Activated CD4-positive, alpha-beta memory T cell treated with anti-CD3 and anti-CD28 coated beads, Interleukin-2, amount 10 ng/mL, durations not matched to agents 7 days and 5 days (primary cell): Measurements from ENCODE around the gene PMPCA. TPM values are rescaled to one million over a fixed set of nuclear protein-coding genes. Genes with fewer than 3 reads are reported as not detected.

Source experiments
- CTCF ChIA-PET: fragments of 350-600 bp; sonication (Branson Sonifier 250); formaldehyde crosslinking; loops from one replicate; lab custom pipeline; 2021; ENCODE audit warnings: antibody characterized with exemption, inconsistent platforms; lab: Charles Lee
- POLR2A ChIA-PET: fragments of 350-600 bp; sonication (Branson Sonifier 250); formaldehyde crosslinking; loops from one replicate; lab custom pipeline; 2021; ENCODE audit warnings: antibody characterized with exemption; lab: Charles Lee
- DNase-seq: peaks from one replicate; pipeline ENCODE4 v3.0.0-alpha.2; 2020
- H3K27ac Mint-ChIP-seq: one replicate; pipeline ENCODE4 v1.8.0; 2021; ENCODE audit warnings: mild to moderate bottlenecking, mixed read lengths
- H3K27me3 Mint-ChIP-seq: one replicate; pipeline ENCODE4 v1.8.0; 2021; ENCODE audit warnings: mixed read lengths
- H3K36me3 Mint-ChIP-seq: one replicate; pipeline ENCODE4 v1.8.0; 2021; ENCODE audit warnings: low read depth, mixed read lengths
- H3K4me1 Mint-ChIP-seq: one replicate; pipeline ENCODE4 v1.8.0; 2021; ENCODE audit warnings: mixed read lengths
- H3K4me3 Mint-ChIP-seq: one replicate; pipeline ENCODE4 v1.8.0; 2021; ENCODE audit warnings: mild to moderate bottlenecking, mixed read lengths
- H3K9me3 Mint-ChIP-seq: one replicate; pipeline ENCODE4 v1.8.0; 2021; ENCODE audit warnings: mixed read lengths
- total RNA-seq, 2 experiments: library from RNA; stranded (reverse); gene quantifications; one replicate each; pipeline ENCODE4 v1.2.3, GENCODE V29; 2021

PMPCA gene, protein sequence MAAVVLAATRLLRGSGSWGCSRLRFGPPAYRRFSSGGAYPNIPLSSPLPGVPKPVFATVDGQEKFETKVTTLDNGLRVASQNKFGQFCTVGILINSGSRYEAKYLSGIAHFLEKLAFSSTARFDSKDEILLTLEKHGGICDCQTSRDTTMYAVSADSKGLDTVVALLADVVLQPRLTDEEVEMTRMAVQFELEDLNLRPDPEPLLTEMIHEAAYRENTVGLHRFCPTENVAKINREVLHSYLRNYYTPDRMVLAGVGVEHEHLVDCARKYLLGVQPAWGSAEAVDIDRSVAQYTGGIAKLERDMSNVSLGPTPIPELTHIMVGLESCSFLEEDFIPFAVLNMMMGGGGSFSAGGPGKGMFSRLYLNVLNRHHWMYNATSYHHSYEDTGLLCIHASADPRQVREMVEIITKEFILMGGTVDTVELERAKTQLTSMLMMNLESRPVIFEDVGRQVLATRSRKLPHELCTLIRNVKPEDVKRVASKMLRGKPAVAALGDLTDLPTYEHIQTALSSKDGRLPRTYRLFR
- 10 to 100 TPM; 56.6 to 62.2 TPM for total RNA-seq

DNA sequence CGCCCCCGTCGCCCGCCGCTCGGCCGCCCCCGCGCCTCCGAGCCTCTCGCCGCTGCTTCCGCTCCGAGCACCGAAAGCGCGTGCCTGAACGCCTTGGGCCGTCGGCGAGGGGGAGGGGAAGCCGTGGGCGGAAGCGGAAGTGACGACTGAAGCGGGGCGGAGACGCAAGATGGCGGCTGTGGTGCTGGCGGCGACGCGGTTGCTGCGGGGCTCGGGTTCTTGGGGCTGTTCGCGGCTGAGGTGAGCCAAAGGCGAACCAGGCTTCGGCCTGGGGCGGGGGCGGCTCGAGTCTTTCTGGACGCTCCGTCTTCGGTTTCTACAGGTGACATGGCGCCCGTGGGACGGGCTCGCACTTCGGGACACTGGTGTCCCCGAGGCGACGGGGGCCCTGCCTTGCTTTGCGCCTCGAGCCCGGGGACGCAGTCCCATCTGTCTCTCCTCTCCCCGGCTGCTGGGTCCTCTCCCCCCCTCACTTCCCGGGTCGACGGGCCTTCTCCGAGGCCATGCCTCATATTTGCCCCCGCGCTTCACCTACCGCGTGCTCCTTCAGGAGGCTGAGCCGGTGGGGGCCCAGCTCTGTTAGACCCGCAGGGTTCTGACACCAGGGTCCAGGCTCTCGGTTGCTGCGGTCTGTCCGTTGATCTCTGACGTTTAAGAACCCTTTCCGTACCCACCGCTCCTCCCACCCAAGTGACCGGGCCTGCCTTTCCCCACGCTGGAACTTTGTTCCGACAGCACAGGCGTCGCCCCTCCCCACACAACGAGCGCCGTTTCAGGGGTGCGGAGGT lies at the start of gene PMPCA, which contains the start of gene ENTR1:
Gene PMPCA, plus strand, starts transcription at position 159 of the 788 bp plus-strand sequence. Its CDS starts 11 bp downstream, at position 170.
Gene ENTR1, minus strand, starts transcription at position 115 of the 788 bp plus-strand sequence. CDS start 217 bp downstream, outside the sequence.
- Mint-ChIP-seq H3K4me1 (peaks cover 52% of the 10 kb centered on the region), H3K4me3 (peak within 1 kb of the TSS; percentile 87), H3K27me3 (no peaks in the 10 kb centered on the region), H3K27ac (peak within 1 kb of the TSS; percentile 84), H3K9me3 (no peaks in the 10 kb centered on the region), H3K36me3 (peaks cover 58% of the 10 kb centered on the region)
- ChIA-PET POLR2A (interaction anchor here (0.8 to 3.4 kb wide), 10 partner anchors 10 to 317 kb away, joined by 3 to 27 read pairs (median 4); partner anchors contain the start of genes DNLZ, SNAPC4 and TMEM250), CTCF (interaction anchor here (0.8 to 3.3 kb wide), 4 partner anchors 10 to 47 kb away, joined by 3 to 22 read pairs (median 6); partner anchors contain the start of genes DNLZ and SNAPC4)
- peak; percentile 94 for DNase-seq

DNA sequence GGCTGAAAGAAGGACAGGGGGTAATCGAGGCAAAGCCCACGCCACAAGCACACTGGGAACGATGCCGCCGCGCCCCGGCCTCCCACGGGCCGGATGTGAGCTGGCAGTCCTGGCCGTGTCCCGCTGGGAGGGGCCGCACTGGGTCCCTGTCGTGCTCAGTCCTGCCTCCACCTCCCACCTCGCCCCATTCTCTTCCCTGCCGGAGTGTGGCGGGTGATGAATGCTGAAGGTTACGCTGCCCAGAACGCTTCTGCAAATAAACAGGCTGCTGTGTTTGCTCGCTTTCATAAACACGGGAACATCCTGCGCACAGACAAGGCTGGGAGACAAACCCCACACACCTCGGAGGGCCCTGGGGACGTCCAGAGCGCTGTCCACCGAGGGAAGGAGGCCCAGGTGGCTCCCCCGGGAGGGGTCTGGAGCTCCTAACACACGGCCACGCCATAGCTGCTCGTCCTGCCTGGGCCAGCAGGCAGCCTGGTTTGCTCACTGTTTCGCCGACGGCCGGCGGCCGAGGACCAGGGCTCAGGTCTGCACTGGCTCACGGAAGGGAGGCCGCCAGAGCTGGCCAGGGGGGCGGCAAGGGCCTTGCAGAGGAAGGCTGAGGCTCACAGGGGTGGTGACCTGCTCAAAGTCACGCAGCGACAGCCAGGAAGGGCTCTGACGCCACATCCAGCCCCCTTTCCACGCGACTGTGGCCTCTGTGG lies 49.3 kb upstream of the PMPCA start:
- POLR2A ChIA-PET, result no interaction called here
- Mint-ChIP-seq H3K4me1 (peaks cover 6% of the 10 kb centered on the region), H3K4me3 (no peak overlapping the region), H3K27ac (no peak overlapping the region), H3K27me3 (no peaks in the 10 kb centered on the region), H3K36me3 (no peaks in the 10 kb centered on the region), H3K9me3 (no peaks in the 10 kb centered on the region)
- CTCF ChIA-PET, result no interaction called here
- DNase-seq, result no peak

DNA sequence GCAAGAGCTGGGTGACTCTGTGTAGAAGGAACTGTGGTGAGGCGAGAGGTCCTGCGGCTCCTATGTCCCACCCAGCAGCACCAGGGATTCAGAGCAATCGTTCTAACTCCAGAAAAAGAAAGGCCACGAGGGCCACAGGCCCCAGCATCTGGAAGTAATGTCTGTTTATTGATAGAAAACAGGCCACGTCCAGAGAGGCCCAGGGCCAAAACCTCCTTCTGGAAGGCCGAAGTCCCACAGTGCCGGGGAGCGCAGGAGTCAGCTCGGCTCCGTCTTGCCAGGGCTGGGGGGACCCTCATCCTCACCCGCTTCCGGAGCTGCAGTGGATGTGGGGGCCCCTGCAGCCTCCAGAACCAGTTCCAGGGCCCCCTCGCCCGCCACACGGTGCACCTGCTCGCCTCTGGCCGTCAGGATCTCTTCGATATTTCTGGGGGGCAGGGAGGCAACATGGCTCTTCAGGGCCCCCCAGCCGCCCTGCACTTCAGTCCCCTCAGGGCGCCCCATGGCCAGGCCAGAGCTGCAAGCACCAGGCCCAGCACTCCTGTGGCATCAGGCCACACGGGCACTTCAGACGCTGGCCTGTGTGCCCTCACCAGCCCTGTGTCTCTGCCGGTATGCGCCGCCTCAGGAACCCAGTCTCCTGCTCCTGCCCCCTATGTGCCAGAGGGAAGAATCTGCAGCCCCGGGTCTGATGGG lies 48.6 kb upstream of the PMPCA start:
- POLR2A ChIA-PET, result interaction anchor here (1.0 to 2.5 kb wide), 5 partner anchors 13 to 172 kb away, joined by 3 to 23 read pairs (median 10); partner anchors contain the start of genes ENTR1 and PMPCA
- Mint-ChIP-seq H3K4me3 (no peak overlapping the region), H3K27me3 (no peaks in the 10 kb centered on the region)

DNA sequence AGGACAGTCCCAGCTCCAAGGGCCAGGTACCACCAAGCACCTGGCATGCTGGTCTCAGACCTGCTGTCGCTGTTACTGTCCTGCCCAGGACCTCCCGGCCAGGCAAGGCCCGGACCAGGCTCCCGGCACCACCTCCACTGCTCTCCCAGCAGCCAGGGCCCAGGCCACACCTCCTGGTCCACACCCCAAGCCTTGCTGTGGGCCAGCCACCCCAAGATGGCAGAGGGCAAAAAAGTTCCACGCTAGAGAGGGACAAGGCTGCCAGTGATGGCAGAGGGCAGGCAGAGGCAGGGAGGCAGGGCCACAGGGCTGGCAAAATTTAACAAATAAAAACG lies 48.0 kb upstream of the PMPCA start:
- Mint-ChIP-seq H3K27me3 (no peaks in the 10 kb centered on the region), H3K36me3 (no peaks in the 10 kb centered on the region), H3K9me3 (no peaks in the 10 kb centered on the region), H3K4me3 (peak overlapping the region; percentile 82), H3K4me1 (peaks cover 6% of the 10 kb centered on the region), H3K27ac (peak overlapping the region; percentile 88)
- no peak for DNase-seq
- CTCF ChIA-PET, result interaction anchor here (0.7 to 2.9 kb wide), 11 partner anchors 9 to 368 kb away, joined by 3 to 31 read pairs (median 5); partner anchors contain the start of genes ENTR1, INPP5E and PMPCA
- POLR2A ChIA-PET, result interaction anchor here (0.8 to 2.5 kb wide), 22 partner anchors 8 to 734 kb away, joined by 3 to 23 read pairs (median 5); partner anchors contain the start of genes ENTR1, GPSM1 and PMPCA

More for the DNA sequence above, 48.6 kb upstream of the PMPCA start:
- Mint-ChIP-seq H3K4me1 (peaks cover 6% of the 10 kb centered on the region), H3K27ac (no peak overlapping the region), H3K9me3 (no peaks in the 10 kb centered on the region), H3K36me3 (no peaks in the 10 kb centered on the region)
- CTCF ChIA-PET, result interaction anchor here (2.9 kb wide), 1 partner anchor 40 kb away, joined by 31 read pairs; no protein-coding TSS in a partner anchor
- DNase-seq, result no peak

DNA sequence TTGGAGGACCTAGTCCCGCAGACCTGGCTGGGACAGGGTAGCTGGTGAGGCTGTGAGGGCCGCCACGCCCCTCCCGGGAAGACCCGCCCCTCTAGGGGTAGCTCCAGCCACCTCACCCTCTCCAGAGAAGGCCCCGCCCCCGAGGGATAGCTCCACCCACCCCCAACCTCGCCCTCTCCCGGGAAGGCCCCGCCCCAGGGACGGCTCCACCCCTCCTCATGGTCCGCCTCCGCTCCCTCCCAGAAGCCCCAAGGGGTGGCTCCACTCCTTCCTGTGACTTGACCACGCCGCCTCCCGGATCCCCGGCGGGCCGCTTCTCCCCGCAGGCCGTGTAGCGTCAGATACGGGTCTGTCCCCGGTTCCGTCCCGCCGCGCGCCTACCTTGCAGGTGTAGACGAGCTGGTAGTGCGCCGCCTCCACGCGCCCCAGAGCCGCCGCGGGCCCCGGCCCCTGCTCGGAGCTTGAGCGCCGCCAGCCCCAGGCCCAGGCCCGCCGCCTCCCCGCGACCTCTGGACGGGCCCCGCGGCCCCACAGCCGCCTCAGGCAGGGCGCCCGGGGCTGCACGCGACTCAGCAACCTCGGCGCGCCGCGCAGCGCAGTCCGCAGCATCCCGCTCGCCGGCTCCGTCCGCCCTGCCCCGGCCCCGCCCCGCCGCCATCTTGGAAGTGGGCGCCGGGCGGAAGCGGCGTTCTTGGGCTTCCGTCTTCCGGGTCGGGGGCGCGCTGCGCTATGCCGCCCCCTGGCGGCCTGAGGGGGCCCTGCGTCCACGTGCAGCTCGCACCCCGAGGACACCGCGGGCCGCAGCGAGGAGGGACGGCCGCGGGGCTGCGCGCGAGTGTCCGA lies 47.1 kb upstream of the PMPCA start, which contains the start of gene DNLZ:
Gene DNLZ, minus strand, starts transcription at position 639 of the 843 bp plus-strand sequence. Its CDS starts 30 bp downstream, at position 609.
- Mint-ChIP-seq H3K27me3 (no peaks in the 10 kb centered on the region), H3K9me3 (no peaks in the 10 kb centered on the region), H3K4me3 (peak within 1 kb of the TSS; percentile 82), H3K36me3 (no peaks in the 10 kb centered on the region), H3K27ac (peak within 1 kb of the TSS; percentile 88), H3K4me1 (peaks cover 6% of the 10 kb centered on the region)
- ChIA-PET CTCF (interaction anchor here (0.7 to 2.9 kb wide), 13 partner anchors 9 to 367 kb away, joined by 3 to 31 read pairs (median 4); partner anchors contain the start of genes ENTR1, INPP5E and PMPCA), POLR2A (interaction anchor here (0.8 to 2.5 kb wide), 28 partner anchors 9 to 733 kb away, joined by 3 to 23 read pairs (median 4); partner anchors contain the start of genes CAMSAP1, ENTR1, GPSM1 and PMPCA)
- DNase-seq, result peak; percentile 96

GRCh38 chr9:136363949-136364748 lies 46.3 kb upstream of the PMPCA start:
- Mint-ChIP-seq H3K27ac (no peak overlapping the region), H3K4me1 (peaks cover 6% of the 10 kb centered on the region), H3K4me3 (peak overlapping the region; percentile 82), H3K36me3 (no peaks in the 10 kb centered on the region), H3K9me3 (no peaks in the 10 kb centered on the region), H3K27me3 (no peaks in the 10 kb centered on the region)
- POLR2A ChIA-PET, result interaction anchor here (0.9 to 2.5 kb wide), 24 partner anchors 10 to 732 kb away, joined by 3 to 23 read pairs (median 4); partner anchors contain the start of genes CAMSAP1, ENTR1, PMPCA and SNAPC4
- CTCF ChIA-PET, result interaction anchor here (1.0 to 2.9 kb wide), 6 partner anchors 8 to 366 kb away, joined by 3 to 31 read pairs (median 6); partner anchors contain the start of genes ENTR1 and PMPCA
- DNase-seq, result no peak

GRCh38 chr9:136364942-136365774 lies 45.3 kb upstream of the PMPCA start:
- H3K27me3 Mint-ChIP-seq, result no peaks in the 10 kb centered on the region
- ChIA-PET CTCF (interaction anchor here (1.0 to 2.9 kb wide), 2 partner anchors 21 to 37 kb away, joined by 4 to 31 read pairs; no protein-coding TSS in a partner anchor), POLR2A (interaction anchor here (0.7 to 1.2 kb wide), 3 partner anchors 16 to 36 kb away, joined by 3 to 4 read pairs (median 3); partner anchors contain the start of gene SNAPC4)

GRCh38 chr9:136365775-136366222 lies 44.7 kb upstream of the PMPCA start:
- Mint-ChIP-seq H3K36me3 (no peaks in the 10 kb centered on the region), H3K4me3 (no peak overlapping the region), H3K27ac (no peak overlapping the region), H3K9me3 (no peaks in the 10 kb centered on the region), H3K4me1 (peaks cover 6% of the 10 kb centered on the region), H3K27me3 (no peaks in the 10 kb centered on the region)
- DNase-seq, result no peak
- POLR2A ChIA-PET, result interaction anchor here (1.2 kb wide), 2 partner anchors 32 to 35 kb away, joined by 3 to 4 read pairs; no protein-coding TSS in a partner anchor
- CTCF ChIA-PET, result interaction anchor here (1.0 to 1.5 kb wide), 3 partner anchors 20 to 44 kb away, joined by 3 to 6 read pairs (median 4); no protein-coding TSS in a partner anchor

More at GRCh38 chr9:136364942-136365774, 45.3 kb upstream of the PMPCA start:
- peaks cover 6% of the 10 kb centered on the region for H3K4me1 Mint-ChIP-seq
- no peak overlapping the region for H3K4me3 Mint-ChIP-seq
- no peak overlapping the region for H3K27ac Mint-ChIP-seq
- H3K36me3 Mint-ChIP-seq, result no peaks in the 10 kb centered on the region
- no peaks in the 10 kb centered on the region for H3K9me3 Mint-ChIP-seq
- DNase-seq, result no peak

GRCh38 chr9:136366826-136367225 lies 43.6 kb upstream of the PMPCA start:
- no peak for DNase-seq
- Mint-ChIP-seq H3K27ac (no peak overlapping the region), H3K4me3 (no peak overlapping the region), H3K4me1 (peaks cover 6% of the 10 kb centered on the region), H3K9me3 (no peaks in the 10 kb centered on the region), H3K27me3 (no peaks in the 10 kb centered on the region), H3K36me3 (no peaks in the 10 kb centered on the region)
- POLR2A ChIA-PET, result interaction anchor here (0.9 to 1.4 kb wide), 4 partner anchors 18 to 166 kb away, joined by 3 to 4 read pairs (median 4); no protein-coding TSS in a partner anchor
- CTCF ChIA-PET, result interaction anchor here (1.0 to 1.5 kb wide), 2 partner anchors 34 to 43 kb away, joined by 3 to 6 read pairs; no protein-coding TSS in a partner anchor
